CD4-positive, alpha-beta T cell treated with Interleukin-17A for 1 hour (primary cell): ENCODE results near the gene VPS50.
"Not testable (repeated sequence)": the region's sequence is repeated elsewhere in the genome, so short reads cannot be mapped to it uniquely, and the experiment has no call there.

Source experiments
- DNase-seq: peaks from one replicate; pipeline ENCODE4 v3.0.0-alpha.2; 2020

VPS50 gene

DNA sequence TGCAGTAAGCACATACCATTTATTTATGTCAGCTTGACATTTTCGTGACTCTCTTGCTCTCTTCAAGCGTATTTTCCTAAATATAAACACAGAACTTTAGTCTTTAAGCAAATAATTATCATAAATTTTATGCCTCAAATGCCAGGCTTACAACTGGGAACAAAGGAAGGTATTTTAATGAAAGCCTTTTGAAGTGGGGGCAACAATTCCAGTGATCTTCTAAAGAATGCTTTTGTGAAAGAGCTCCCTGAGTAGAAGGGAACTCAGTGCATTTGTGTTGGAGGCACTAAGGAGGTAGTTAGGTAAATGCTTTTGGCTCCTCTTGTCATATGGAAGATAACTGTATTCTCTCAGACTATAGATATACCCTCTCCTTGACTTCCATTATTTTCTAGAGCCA lies 104.9 kb downstream of the VPS50 start:
- no peak for DNase-seq

DNA sequence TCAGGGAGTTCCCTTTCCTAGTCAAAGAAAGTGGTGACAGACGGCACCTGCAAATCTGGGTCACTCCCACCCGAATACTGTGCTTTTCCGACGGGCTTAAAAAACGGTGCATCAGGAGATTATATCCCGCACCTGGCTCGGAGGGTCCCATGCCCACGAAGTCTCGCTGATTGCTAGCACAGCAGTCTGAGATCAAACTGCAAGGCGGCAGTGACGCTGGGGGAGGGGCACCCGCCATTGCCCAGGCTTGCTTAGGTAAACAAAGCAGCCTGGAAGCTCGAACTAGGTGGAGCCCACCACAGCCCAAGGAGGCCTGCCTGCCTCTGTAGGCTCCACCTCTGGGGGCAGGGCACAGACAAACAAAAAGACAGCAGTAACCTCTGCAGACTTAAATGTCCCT lies 110.0 kb downstream of the VPS50 start:
- not testable (repeated sequence) for DNase-seq

DNA sequence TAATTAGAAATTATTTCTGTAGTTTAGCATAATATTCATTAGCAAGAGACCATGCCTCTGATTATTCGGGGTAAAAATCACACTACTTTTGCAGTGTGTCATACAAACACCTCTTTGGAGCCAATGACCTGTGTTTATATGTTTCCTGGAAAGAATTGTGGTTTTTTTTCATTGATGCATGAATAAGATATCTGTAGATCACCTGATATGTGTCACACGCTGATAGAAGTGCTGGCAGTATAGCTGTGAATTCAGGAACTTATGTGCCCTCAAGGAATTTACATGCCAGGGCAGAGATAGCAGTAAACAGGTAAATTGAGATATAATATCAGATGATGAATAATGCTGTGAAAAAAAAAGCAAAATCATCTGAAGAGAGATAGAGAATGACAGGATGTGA lies 118.2 kb downstream of the VPS50 start:
- no peak for DNase-seq

DNA sequence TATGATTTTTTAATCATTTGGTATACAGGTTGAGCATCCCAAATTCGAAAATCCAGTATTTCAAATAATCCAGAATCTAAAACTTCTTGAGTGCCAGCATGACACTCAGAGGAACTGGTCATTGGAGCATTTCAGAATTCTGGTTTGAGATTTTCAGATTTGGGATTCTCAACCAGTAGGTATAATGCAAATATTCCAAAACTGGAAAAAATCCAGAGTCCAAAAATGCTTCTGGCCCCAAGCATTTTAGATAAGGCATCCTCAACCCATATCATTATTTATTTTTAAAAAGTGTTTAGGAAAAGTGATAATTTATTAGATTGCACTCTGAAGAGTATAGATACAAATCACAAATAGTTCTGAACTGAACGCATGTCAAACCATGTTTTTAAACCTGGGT lies 120.7 kb downstream of the VPS50 start:
- no peak for DNase-seq

DNA sequence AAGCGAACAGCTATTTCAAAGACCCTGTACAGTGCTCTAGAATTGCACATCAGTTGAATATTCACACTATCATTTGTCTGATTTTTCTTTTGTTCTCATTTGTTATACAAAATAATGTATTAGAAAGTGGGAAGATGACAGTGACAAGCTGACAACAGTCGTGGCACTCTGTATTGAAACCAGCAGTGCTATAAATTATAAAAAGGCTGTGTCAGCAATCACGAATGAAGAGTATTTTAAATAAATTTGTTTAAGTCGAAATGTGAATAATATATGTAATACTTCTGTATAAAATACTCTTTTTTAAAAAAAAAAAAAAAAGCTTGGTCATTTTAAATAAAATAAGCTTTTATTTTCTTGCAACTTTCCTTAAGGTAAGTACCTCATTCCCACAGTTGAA lies 122.6 kb downstream of the VPS50 start:
- no peak for DNase-seq

DNA sequence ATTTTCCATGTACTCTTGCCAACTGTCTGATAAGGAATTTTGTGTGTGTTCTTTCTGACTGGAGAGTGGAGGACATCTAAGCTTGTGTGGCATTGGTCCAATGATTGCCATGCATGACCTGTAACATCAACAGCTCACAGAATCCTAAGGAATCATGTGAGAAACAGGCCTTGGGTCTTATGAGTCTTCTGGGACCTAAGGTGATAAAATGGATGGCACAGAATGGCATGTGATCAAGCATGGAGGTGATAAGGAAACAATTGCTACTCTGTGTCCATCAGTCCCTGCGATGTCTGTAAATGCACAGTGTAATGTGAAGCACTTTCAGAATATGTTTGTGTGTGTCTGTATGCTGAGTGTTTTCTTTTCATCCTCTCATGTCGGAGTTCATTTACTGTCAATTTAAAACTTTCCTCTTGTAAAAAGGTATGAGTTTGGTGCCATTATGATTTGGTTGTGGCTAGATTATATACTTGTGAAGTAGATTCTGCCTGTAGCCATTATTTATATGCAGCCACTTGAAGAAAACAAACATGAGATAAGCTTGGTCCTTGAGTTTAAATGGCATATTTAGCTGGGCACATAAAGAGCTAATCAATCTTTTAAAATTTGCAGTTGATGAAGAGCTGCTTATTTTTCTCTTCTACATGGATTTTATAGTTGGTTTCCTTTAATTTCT lies 127.5 kb downstream of the VPS50 start:
- DNase-seq, result no peak

DNA sequence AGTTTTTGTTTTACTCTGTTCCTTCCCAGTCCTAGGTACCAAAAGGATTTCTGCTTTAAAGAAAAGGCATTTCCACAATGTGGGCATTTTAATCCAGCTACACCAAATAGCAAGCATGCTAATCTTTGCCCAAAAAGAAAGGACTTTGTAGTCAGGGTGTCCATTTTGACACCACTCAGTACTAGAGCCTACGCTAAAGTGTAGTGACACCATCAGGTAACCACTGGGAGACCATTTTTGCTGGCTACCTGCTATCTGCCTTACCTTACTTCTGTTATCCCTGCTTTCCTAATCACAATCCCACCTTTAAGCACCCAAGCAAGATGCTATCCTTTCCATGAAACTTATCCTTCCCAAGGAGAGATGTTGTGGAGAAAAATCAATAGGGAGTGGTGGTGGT lies 129.7 kb downstream of the VPS50 start:
- no peak for DNase-seq

DNA sequence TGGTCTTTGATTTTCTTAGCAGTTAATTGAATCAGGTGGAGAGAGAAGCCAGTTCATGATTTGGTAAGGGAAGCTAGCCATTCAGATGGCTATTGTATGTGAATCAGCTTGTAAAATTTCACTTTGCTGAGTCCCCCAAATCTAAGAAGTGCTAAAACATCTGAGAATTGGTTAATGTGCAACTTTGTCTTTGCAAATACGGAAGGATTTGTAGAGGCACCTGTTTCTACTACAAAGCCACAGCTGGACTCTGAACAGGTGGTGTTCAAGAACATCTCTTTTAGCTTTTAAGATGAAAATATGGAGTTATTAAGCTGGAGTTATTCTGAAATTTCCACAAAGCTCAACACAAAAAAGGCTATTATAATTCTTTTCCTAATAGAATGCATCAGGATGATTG lies 132.6 kb downstream of the VPS50 start:
- no peak for DNase-seq

DNA sequence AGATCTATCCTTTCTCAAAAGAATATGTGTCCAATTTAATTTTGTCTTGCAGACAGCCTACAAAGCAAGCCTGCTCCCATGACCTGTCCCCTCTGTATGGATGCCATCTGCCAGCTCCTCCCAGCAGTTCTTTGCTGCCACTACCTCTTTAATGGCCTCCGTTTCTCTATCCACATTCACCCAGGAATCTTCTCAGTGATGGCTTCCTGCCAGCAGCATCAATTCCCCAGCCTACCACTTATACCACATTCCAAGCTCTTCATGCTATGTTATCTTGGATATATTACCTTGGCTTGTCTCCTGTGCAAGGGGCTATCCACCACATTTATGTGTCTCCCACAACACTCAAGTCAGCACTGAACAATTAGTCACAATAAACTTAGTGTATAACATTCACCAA lies 133.2 kb downstream of the VPS50 start:
- no peak for DNase-seq

DNA sequence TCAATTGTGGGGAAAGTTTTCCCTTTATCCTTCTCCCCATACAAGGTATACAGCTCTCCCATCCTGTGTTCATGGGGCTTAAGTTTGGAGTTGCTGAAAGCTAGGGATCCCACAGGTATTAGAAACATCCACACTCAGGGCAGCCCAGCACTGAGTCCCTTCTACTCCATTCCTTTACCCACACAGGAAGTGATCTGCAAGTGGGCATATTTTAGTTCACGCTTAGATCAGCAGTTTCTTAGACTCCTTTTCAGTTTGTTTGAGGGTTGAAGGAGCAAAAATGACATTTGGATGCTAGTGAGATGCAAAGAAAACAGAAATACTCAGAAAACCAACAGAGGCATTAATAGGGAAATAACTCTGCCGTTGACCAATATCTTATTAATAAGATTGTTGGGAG lies 134.7 kb downstream of the VPS50 start:
- DNase-seq, result no peak

DNA sequence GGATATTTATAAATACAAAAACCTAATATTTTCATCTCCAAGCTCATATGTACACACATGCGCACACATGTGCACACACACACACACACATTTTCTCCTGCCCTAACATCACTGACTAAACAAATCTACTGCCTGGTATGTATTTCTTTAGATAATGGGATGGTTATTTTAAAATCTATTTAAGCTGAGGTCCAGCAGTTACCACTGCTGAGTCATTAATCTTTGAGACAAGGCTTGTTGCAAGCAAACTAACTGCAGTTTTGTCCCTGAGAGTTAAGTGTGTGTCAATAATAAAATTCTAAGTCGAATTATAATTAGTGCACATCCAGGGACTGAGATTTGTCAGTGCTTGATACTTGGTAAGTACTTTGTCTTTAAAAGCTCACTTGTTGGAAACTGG lies 135.1 kb downstream of the VPS50 start:
- no peak for DNase-seq

DNA sequence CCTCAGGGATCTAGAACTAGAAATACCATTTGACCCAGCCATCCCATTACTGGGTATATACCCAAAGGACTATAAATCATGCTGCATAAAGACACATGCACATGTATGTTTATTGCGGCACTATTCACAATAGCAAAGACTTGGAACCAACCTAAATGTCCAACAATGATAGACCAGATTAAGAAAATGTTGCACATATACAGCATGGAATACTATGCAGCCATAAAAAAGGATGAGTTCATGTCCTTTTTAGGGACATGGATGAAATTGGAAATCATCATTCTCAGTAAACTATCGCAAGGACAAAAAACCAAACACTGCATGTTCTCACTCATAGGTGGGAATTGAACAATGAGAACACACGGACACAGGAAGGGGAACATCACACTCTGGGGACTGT lies 138.8 kb downstream of the VPS50 start:
- not testable (repeated sequence) for DNase-seq

DNA sequence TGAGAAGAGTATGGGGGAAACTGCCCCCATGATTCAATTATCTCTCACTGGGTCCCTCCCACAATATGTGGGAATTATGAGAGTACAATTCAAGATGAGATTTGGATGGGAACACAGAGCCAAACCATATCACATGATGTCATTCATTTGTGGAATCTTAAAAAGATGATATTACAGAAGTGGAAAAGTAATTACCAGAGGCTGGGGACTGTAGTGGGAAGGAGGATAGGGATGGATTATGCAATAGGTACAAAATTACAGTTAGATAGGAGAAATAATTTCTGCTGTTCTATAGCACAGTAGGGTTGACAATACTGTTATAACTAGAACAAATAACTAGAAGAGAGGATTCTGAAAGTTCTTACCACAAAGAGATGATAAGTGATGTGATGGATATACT lies 141.4 kb downstream of the VPS50 start:
- no peak for DNase-seq

DNA sequence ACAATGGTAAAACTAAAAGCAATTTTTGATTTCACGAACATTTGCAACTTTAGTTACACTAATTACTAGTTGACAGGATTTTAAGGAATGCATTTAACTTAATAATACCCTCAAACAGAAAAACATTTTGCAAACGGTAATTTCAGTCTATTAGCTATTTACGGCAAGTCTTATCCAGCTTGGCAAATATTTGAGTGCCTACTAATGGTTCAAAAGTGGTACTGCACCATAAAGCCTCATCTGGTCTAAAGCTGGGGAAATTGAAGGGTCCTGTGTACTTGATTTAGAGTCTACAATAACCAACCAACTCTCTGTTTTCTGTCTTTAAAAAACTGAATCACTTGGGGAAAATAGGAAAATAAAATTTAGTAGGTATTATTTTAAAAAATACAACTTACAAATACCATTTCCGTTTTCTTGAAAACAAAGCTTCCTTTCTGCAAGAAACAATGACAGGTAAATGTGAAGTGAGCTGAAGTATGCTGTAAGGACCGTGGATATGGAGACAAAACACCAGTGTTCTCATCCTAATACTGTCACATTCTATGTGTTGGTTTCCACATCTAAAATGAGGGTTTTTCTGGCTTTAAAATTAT lies 142.3 kb downstream of the VPS50 start:
- peak; percentile 24 for DNase-seq

DNA sequence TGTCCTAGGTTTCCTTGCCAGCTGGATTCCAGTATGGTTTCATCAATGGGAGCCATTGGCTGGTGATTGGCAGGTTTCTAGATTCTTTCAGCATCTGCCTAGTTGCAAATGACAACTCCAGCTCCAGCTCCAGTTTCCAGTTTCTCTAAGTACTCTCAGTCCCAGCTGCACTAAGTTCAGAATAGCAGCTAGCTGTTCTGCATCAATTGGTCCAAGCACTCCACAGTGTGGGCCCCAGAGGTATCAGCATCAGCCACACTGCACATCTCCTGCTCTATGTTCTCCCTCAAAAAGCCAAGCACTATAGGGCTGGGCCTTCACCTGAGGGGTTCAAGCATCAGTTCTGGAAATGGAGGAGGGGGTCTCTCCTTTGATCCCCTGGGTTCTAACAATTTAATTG lies 143.4 kb downstream of the VPS50 start:
- no peak for DNase-seq

DNA sequence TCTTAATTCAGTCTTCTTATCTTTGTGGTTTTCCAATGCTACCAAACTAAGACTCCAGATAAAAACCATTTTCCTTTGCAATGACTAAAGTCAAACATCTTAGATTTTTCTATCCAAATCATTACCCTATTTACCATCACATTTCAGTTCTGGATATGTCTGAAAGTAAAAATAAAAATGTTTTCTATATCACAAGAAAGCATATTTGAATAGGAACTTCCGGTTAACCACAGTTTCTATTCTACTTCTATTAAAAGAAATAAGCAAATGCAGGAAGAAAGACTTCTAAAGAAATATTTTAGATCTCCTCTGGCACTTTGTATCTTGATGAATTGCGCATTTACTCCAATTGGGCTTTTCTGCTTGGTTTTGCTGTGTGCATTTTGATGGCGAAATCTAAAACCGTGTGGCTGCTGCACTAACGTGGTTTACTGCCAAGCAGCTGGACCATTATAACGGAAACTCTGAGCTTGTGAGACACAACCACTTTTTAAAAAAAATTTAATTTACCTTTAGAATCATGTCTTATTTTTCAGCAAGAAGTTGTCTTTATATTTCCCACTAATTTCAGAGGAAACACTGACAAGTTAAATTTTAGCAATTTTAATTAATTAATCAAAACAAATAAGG lies 146.1 kb downstream of the VPS50 start:
- no peak for DNase-seq

DNA sequence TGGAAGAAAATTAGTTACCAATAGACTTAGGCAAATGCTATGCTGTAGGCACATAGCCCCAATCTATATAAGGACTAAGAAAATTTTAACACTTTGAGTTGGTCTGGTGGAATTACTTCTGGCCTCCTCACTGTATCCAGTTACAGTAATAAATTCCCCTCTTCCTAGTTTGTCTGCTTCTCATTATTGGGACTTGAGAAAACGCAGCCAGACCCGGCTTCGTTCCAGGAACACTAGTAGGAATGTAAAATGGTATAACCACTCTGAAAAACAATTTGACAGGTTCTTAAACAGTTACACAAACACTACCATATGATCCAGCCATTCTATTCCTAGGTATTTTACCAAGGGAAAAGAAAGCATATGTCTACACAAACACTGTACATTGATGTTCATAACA lies 150.2 kb downstream of the VPS50 start:
- no peak for DNase-seq

DNA sequence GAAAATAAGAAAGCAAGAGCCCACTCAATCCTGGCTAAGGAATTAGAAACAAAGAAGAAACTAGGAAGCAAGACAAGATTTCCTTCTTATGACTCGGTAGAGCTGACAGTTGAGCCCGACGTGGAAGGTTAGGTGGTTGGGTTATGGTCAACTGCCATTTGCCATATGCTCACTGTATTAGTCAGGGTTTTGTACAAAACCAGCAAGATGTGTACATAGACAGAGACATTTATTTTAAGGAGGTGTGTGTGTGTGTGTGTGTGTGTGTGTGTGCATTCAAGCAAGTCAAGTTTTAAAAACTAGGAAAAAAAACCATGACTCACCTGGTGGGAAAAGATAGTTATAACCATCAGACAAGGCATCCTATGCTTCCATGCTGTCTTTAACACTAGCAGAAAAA lies 158.5 kb downstream of the VPS50 start:
- DNase-seq, result no peak

DNA sequence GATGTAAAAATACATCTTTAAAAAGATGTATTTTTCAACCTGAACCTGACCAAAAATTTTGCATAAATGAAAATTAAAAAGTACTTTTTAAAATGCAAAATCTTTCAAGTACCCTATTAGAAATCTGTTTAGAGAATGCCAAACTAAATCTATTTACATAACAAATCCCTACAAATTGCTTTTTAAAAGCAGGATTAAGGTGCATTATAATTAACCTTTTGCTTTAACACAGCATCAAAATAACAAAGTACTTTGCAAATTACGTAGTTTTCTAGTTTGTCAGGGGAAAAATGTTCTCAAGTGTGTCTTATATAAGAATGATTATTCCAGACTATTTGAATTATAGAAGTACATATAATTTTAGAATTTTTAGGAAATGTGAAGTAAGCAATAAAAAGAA lies 160.8 kb downstream of the VPS50 start:
- no peak for DNase-seq

DNA sequence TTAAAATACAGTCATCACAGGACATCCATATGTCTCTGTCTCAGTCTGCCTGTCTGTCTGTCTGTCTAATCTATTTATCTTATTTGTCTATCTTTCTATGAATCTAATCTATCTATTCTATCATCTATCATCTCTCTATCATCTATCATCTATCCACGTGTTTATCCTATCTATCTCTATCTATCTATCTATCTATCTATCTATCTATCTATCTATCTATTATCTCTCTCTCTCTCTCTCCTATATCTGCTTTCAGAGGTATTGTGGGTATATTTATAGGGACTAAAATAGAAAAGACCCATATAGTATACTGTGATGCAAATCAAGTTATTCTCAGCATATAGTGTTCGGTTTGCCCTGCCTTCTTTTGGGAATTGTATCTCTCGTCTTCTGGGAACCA lies 167.5 kb downstream of the VPS50 start:
- DNase-seq, result no peak

DNA sequence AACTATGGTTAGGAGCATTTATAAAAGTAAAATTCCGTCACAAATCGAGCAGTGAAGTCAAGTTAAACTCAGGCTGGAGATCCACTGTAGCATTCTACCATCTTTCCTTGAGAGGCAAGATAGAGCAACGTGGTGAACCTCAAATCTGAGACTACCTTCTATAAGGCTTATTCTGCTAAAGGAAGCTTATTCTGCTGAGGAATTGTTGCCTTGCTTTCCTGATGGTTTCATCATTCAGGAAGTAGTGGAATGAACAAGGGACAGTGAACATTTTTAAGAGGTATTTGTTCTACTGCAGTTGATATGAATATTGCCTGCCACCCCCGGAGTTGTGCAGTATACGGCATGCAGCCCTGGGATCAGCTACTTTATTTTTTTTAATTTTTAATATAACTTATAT lies 170.8 kb downstream of the VPS50 start:
- DNase-seq, result no peak

DNA sequence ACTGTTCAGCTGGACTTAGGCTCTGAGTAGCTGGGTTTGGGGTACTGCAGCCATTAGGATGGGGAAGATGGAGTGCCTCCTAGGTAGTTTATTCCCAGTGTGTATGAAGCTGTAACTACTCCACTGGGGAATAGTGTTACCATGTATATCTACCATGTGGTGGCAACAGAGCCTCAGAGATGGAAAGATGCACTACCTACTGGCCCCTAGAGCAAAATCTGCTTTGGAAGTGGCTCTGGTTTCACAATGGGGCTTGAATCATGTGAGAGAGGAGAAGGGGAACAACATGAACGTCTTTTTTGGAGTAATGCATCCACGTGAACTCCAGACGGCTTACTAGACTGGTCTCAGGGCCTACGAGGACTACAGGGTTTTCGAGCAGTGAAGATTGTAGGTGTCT lies 175.1 kb downstream of the VPS50 start:
- no peak for DNase-seq

DNA sequence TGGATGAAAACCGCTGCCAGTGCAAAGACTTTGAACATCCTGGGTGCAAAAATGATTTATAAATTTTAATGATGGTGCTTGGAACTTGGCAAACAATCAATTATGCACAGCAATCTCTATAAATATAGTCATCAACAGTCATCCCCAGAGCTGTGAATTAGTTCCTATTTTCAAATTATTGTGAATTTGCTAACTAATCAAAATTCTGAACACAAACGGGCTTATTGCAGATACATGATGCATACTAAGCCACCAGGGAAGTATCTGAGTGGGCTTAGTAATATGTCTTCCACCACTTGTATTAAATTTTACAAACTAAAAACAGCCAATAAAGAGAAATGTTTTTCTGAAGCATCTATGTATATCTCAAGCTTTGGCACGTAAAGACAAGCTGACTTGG lies 177.2 kb downstream of the VPS50 start:
- DNase-seq, result no peak
